RWPE2 (cell line): ENCODE results near the gene TUBGCP4.

Experiments
- ATAC-seq: fragments of 200-7000 bp; cut with Tn5 transposase; 3 replicates; pipeline ENCODE4 v1.9.1; 2021; ENCODE audit warnings: low read depth
- DNase-seq: peaks from one replicate; pipeline ENCODE4 v3.0.0-alpha.2; 2020; ENCODE audit warnings: low spot score
- H3K27ac ChIP-seq: fragments of 450-650 bp; 2 replicates; pipeline ENCODE4 v1.5.1; 2017; ENCODE audit warnings: mild to moderate bottlenecking; ENCODE audit not compliant: poor library complexity, severe bottlenecking
- H3K27me3 ChIP-seq: fragments of 250-450 bp; sonication (Bioruptor Pico); 2 replicates; pipeline ENCODE4 v1.5.1; 2021; ENCODE audit warnings: mild to moderate bottlenecking, moderate library complexity; ENCODE audit not compliant: insufficient read depth, poor library complexity, severe bottlenecking
- H3K36me3 ChIP-seq: fragments of 250-450 bp; sonication (Bioruptor Pico); 2 replicates; pipeline ENCODE4 v1.5.1; 2020; ENCODE audit warnings: low read depth, mild to moderate bottlenecking, moderate library complexity
- H3K4me1 ChIP-seq: fragments of 250-450 bp; sonication (Bioruptor Pico); 2 replicates; pipeline ENCODE4 v1.5.1; 2021; ENCODE audit warnings: mild to moderate bottlenecking, moderate library complexity; ENCODE audit not compliant: insufficient read depth, poor library complexity, severe bottlenecking
- H3K4me3 ChIP-seq: fragments of 250-450 bp; sonication (Bioruptor Pico); 2 replicates; pipeline ENCODE4 v1.5.1; 2021; ENCODE audit warnings: mild to moderate bottlenecking, moderate library complexity; ENCODE audit not compliant: severe bottlenecking
- H3K9me3 ChIP-seq: fragments of 250-450 bp; sonication (Bioruptor Pico); 2 replicates; pipeline ENCODE4 v1.5.1; 2021; ENCODE audit warnings: mild to moderate bottlenecking, moderate library complexity; ENCODE audit not compliant: severe bottlenecking
- CTCF ChIP-seq: fragments of 450-650 bp; IDR thresholded peaks from one replicate; pipeline ENCODE4 v1.5.1; 2017; ENCODE audit warnings: mild to moderate bottlenecking, moderate library complexity; ENCODE audit not compliant: poor library complexity, severe bottlenecking

The TUBGCP4 gene

GRCh38 chr15:43329960-43330779, 40.7 kb upstream of the TUBGCP4 start, which contains the start of gene LCMT2:
Gene LCMT2 (minus strand): TSS chr15:43330573. CDS start chr15:43330489, 84 bp downstream.
- no peaks in the 10 kb centered on the region for H3K27me3 ChIP-seq
- DNase-seq, result peak; percentile 95
- H3K9me3 ChIP-seq, result no peaks in the 10 kb centered on the region

DNA sequence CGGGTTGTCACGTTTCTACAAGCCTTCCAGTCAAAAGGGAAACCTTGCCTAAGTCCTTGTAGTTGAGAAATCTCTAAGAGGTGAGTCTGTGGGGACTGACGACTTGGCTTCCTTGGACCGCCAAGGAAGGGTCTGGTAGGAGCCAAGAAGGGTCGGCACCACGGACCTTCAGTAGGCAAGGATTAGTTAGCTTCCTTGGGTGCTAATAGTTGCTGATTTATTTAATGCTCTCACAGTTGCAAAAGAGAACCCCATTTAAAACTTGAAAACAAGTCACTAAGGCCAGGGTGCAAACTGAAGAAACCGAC, 40.2 kb upstream of the TUBGCP4 start:
- peak; percentile 26 for ATAC-seq
- Histone ChIP-seq H3K27ac (peak overlapping the region; percentile 77), H3K27me3 (no peaks in the 10 kb centered on the region), H3K36me3 (peaks cover 46% of the 10 kb centered on the region), H3K4me1 (peaks cover 10% of the 10 kb centered on the region), H3K4me3 (peak overlapping the region; percentile 53), H3K9me3 (no peaks in the 10 kb centered on the region)
- TF ChIP-seq CTCF, result no peak
- DNase-seq, result no peak

More at GRCh38 chr15:43329960-43330779, 40.7 kb upstream of the TUBGCP4 start, which contains the start of gene LCMT2:
- peaks cover 10% of the 10 kb centered on the region for H3K4me1 ChIP-seq
- H3K27ac ChIP-seq, result peak within 1 kb of the TSS; percentile 77
- H3K4me3 ChIP-seq, result peak within 1 kb of the TSS; percentile 53
- TF ChIP-seq CTCF, result peak; percentile 8
- peaks cover 41% of the 10 kb centered on the region for H3K36me3 ChIP-seq
- ATAC-seq, result peak; percentile 92

DNA sequence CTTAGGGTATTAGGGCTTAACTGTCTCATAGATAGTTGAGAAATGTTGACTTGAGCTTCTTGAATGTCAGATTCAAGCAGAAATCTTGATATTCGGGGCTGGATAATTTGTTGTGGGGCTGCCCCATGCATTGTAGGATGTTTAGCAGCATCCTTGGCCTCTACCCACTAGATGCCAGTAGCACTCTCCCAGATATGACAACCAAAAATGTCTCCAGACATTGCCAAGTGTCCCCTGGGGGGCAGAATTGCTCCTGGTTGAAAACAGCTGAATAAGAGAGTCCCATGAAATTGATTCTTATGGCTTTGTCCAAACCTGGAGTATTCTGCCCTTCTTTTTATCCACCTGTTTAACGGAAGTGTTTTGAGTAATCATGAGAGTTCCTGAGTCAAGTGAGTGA, 24.6 kb upstream of the TUBGCP4 start:
- peak; percentile 21 for TF ChIP-seq CTCF
- no peaks in the 10 kb centered on the region for H3K27me3 ChIP-seq
- no peak for ATAC-seq

DNA sequence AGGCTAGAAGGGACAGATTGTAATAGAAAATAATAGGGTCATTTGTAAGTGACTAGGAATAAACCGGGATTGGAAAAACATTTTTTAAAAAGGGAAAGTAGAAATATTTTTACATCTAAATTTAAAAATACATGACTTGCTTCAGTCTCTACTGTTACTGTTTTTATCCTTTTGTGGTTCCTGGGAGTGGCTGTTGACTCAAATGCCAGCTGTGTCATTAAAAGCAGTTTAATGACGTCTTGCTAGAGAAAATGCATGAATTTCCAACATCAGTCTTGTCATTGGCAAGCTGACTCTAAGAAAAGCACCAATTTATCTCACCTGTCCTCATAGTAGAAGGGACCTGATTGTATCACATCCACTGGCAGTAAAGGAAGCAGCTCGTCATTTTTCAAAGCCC, 23.8 kb upstream of the TUBGCP4 start:
- H3K9me3 ChIP-seq, result no peaks in the 10 kb centered on the region
- H3K4me1 ChIP-seq, result no peaks in the 10 kb centered on the region
- H3K27me3 ChIP-seq, result no peaks in the 10 kb centered on the region
- no peak overlapping the region for H3K27ac ChIP-seq
- no peak for TF ChIP-seq CTCF
- H3K36me3 ChIP-seq, result peaks cover 84% of the 10 kb centered on the region
- ATAC-seq, result no peak
- H3K4me3 ChIP-seq, result no peak overlapping the region
- DNase-seq, result no peak

More for the DNA sequence above, 24.6 kb upstream of the TUBGCP4 start:
- Histone ChIP-seq H3K4me3 (no peak overlapping the region), H3K9me3 (no peaks in the 10 kb centered on the region), H3K36me3 (peaks cover 84% of the 10 kb centered on the region), H3K27ac (no peak overlapping the region), H3K4me1 (no peaks in the 10 kb centered on the region)
- DNase-seq, result no peak

- no peak for ATAC-seq
- no peaks in the 10 kb centered on the region for H3K4me1 ChIP-seq
- no peak for DNase-seq
- no peak overlapping the region for H3K4me3 ChIP-seq
- TF ChIP-seq CTCF, result no peak
- H3K27me3 ChIP-seq, result no peaks in the 10 kb centered on the region
- H3K36me3 ChIP-seq, result peaks cover 47% of the 10 kb centered on the region
- no peak overlapping the region for H3K27ac ChIP-seq
- no peaks in the 10 kb centered on the region for H3K9me3 ChIP-seq
These were observed 18.1 kb upstream of the TUBGCP4 start for GRCh38 chr15:43352693-43353382.
